Measurements from ENCODE around the gene TREH. TPM values are rescaled to one million over a fixed set of nuclear protein-coding genes. Genes with fewer than 3 reads are reported as not detected.

Gene TREH
- total and polyA plus RNA-seq, 12 donors = 0.11 to 4.8 (median 0.83) TPM; not detected in 9

- DNase-seq (no peak), ATAC-seq (no peak)
- Histone ChIP-seq H3K27ac (peak overlapping the region in 1 of 10 donors; percentile 53), H3K27me3 (no peaks in the 10 kb centered on the region), H3K36me3 (peaks cover 18 to 100% (median 91%) of the 10 kb centered on the region in 9 donors), H3K4me3 (no peak overlapping the region), H3K9me3 (no peaks in the 10 kb centered on the region), H3K4me1 (peaks cover 0 to 35% (median 18%) of the 10 kb centered on the region in 9 donors)
- intact Hi-C loops (cut with DNase I) = no loop called here
- 49 to 57% methylated on average over 3 of the region's 3 CpGs for WGBS, 2 donors
- no peak for TF ChIP-seq CTCF (IDR thresholded peaks at IDR 0.05)
Observed at GRCh38 chr11:118646393-118646792, 33.1 kb downstream of the TREH start.

GRCh38 chr11:118645066-118645715 lies 34.3 kb downstream of the TREH start:
- no peak for TF ChIP-seq CTCF (IDR thresholded peaks at IDR 0.05)
- Histone ChIP-seq H3K27me3 (no peaks in the 10 kb centered on the region), H3K4me3 (no peak overlapping the region), H3K9me3 (no peaks in the 10 kb centered on the region), H3K4me1 (peaks cover 2 to 47% (median 31%) of the 10 kb centered on the region in 9 donors), H3K36me3 (peaks cover 15 to 100% (median 81%) of the 10 kb centered on the region in 9 donors), H3K27ac (no peak overlapping the region)
- intact Hi-C loops (cut with DNase I) = no loop called here
- DNase-seq (no peak), ATAC-seq (no peak)
- 90% methylated on average over 24 of the region's 24 CpGs for WGBS, 2 donors

- no peaks in the 10 kb centered on the region for H3K27me3 ChIP-seq
- no peak for TF ChIP-seq CTCF (IDR thresholded peaks at IDR 0.05)
- peaks cover 12 to 100% (median 79%) of the 10 kb centered on the region in 9 donors for H3K36me3 ChIP-seq
- DNase-seq (no peak), ATAC-seq (no peak)
- WGBS, 2 donors = 91 to 93% methylated on average over 10 of the region's 10 CpGs
- no peak overlapping the region for H3K4me3 ChIP-seq
- peaks cover 2 to 54% (median 37%) of the 10 kb centered on the region in 9 donors for H3K4me1 ChIP-seq
- H3K27ac ChIP-seq = peak overlapping the region in 1 of 10 donors; percentile 65
- no peaks in the 10 kb centered on the region for H3K9me3 ChIP-seq
- intact Hi-C loops (cut with DNase I) = no loop called here
Observed at GRCh38 chr11:118644496-118644895, 35.0 kb downstream of the TREH start.

- Histone ChIP-seq H3K36me3 (peaks cover 12 to 100% (median 79%) of the 10 kb centered on the region in 9 donors), H3K4me3 (no peak overlapping the region), H3K27me3 (no peaks in the 10 kb centered on the region), H3K4me1 (peaks cover 2 to 59% (median 40%) of the 10 kb centered on the region in 9 donors), H3K27ac (peak overlapping the region in 5 of 10 donors; percentile 1 to 65 (median 28)), H3K9me3 (no peaks in the 10 kb centered on the region)
- DNase-seq (no peak), ATAC-seq (peak in 2 of 8 donors; percentile 1 to 2)
- WGBS, 2 donors = 86 to 95% methylated on average over 7 of the region's 7 CpGs
- no peak for TF ChIP-seq CTCF (IDR thresholded peaks at IDR 0.05)
- intact Hi-C loops (cut with DNase I) = no loop called here
Observed at GRCh38 chr11:118643995-118644345, 35.5 kb downstream of the TREH start.
